DMS53 (cell line): ENCODE results near the gene SOX6.
A peak's percentile ranks its signal among the peaks of the same experiment; 100 is the strongest.

Experiments used
- DNase-seq: peaks from one replicate; lab custom pipeline; 2025; lab: John Stamatoyannopoulos, UW

The SOX6 gene

DNA sequence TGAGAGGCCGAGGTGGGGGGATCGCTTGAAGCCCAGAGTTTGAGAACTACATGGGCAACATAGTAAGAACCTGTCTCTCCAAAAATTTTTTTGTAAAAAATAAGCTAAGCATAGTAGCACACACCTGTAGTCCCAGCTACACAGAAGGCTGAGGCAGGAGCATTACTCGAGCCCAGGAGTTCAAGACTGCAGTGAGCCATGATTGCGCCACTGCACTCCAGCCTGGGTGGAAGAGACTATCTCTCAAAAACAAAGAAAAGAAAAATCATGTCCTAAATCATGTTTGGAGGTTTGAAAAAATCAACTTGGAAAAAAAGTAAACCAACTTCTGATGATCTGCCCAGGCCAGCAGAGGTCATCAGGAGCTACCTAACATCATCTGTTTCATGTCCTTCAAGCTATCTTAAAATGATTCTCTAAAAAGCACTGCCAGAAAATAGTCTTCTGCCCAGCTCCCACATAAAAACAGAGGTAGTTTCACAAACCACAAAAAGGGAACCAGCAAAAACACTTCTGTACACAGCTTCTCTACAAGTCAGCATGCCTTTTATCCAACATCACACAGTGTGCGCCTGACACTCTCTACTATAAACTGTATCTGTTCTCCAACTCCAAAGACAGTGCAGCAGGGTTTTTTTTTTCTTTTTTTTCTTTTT is 165.0 kb downstream of the SOX6 start:
- peak; percentile 44 for DNase-seq

DNA sequence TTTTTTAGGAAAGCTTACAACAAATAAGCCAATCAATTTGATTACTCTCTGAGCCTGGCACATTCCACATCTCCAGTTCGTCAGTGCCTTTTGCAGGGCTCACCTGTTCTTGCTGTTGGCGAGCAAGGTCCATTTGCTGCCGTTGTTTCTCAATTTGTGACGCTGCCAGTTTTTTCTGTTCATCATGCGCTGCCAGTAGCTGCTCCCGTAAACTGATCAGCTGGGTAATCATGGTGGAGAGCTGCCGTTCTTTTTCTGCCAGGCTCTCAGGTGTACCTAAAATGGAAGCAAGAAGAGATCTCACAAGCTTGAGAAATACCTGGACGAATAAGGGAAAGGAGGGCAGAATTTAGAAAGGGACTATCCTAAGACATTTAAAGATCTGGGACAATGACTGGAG is 169.7 kb downstream of the SOX6 start:
- DNase-seq = no peak

DNA sequence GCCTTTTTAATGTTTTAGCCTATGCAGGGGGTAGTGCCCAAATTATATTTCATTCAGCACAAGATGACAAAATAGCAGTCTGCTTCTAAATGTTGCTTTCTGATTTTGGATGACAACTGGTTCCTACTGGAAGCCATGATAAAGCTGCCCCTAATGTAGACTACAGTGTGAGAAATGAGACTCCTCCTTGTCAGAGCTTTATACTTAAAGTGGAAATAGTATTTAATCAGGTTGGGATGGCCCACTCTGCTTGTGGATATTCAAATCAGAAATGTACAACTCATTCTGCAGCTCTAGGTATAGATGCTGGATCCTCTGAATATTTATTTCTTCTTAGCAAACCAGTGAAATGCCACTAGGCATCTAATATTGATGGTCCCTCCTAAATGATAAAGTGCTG is 171.3 kb downstream of the SOX6 start:
- DNase-seq = no peak

DNA sequence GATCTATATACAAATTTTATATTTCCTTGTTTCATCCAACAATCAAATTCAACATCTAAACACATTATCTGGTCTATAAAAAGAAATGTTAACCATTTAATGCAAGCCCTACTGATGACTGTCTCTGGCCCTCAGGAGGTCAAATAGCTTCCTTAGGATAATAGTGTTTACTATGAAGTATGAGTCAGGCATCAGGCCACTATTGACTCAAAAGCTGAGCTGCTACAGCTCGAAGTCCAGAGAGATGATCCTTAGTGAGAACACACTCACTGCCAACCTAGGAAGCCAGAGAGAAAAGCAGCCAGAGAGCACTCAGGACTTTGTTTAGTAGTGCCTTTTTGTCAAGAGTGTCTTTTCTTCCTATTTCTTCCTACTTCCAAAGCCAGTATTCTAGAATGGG is 171.8 kb downstream of the SOX6 start:
- DNase-seq = peak; percentile 92

DNA sequence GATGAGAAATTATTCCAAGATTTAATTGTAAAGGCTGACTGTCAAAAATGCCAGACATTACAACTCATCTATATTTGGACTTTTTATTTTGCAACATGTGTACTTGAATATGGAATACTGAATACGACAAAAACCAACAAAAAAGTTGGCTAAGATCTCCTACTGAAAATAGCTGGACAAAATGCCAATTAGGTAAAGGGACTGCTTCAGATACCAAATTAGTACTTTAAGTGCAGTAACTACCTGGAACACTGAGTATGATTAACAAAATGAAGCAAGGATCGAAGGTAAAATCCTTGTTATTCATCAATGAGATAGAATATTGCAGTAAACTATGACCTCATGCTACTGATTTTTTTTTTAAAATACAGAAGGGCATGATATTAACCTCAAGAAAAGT is 173.8 kb downstream of the SOX6 start:
- no peak for DNase-seq

DNA sequence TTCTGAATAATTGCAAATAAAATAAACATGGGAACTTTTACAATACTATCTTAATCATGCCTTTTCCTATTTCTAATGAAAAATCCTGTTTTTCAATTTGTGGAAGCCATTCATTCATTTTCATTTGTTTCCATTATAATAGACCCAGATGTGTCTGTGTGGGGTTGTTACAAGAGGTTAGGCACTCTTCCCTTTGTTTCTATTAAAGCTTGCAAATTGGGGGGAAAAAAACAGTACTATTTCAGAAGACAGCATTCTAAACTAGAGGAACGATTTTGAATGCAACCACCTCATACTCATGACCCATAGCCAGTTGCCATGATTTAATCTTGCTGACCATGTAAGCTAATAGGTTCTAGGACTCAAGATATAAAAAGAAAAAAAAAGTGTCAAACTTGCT is 175.5 kb downstream of the SOX6 start:
- DNase-seq = no peak

DNA sequence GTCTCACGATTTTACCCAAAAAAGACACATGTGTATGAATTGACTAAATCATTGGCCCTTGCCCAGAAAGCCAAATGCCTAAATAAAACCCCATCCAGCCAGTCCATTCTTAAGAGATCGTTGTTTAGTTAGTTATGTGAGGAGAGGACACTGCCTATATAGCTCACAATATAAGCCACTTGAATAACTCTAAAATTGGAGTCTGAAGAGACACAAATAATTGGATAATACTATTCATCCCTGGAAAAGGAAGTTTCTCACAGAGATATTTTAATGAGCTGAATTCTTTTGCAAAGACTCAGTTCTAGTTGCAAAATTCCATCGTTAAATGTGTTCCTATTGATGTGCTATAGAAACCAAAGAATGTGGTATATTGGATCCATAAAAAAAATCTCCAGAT is 176.7 kb downstream of the SOX6 start:
- DNase-seq = no peak

DNA sequence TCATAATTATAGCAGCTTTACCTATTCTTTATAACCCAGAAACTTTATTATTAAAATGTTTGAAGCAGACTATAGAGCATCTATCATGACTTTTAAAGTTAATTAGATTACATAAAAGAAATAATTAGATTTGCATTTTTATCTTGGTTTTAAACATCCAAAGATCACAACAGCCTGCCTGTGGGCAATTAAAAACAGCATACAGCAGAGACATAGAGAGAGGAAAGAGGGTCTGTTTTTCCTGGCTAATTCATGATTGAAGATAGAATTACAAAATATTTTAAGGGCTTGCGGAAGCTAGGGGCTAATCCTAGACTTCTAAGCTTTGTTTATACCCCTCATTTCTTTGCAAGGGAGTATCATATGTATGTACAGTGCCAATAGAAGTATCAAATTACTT is 178.1 kb downstream of the SOX6 start:
- DNase-seq = no peak

DNA sequence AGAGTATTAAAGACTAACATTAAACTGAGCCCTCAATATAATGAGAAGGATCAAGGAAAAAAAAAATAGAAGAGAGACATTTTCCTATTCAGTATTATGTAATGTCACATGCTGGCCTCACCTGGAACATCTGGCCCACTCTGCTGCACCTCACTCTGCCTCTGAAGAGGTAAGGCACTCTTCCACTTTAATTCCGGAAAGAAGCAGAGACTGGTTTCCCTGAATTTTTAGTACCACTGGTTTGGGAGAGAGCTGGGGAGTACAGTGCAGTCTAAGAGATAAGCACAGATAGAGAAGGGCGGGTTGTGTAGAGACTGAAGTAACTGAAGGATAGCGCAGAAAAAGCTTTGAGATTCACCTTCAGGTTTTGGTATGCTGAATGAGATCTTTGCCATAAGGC is 178.7 kb downstream of the SOX6 start:
- DNase-seq = no peak

DNA sequence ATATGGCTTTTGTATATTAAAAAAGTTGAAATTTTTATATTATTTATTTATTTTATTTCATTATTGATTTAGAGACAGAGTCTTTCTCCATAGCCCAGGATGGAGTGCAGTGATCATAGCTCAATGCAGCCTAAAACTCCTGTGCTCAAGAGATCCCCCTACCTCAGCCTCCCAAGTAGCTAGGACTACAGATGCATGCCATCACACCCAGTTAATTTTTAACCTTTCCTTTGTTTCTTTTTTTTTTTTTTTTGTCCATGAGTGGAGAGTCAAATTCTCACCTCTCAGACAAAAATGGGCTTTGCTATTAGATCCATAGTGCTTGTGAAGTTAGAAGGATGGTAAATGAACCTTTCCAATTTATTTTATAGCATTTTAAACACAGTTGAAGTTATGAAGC is 182.5 kb downstream of the SOX6 start:
- peak; percentile 52 for DNase-seq

DNA sequence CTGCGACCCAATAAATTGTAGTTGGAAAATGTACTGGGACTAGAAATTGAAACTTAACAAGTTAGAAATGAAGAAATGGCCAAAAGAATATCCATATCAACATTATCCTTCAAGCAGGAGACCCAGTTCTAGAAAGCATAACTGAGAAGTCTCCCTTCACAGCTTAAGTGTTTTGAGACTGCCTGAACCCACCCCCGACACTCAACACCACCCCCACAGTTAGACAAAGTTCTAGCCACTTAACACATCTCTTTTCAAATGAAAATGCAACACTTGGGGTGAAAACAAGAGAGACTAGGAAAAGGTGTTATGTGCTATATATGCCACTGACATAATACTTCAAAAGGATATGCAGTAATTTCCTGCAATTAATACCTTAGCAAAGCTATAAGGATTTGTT is 184.5 kb downstream of the SOX6 start:
- no peak for DNase-seq

DNA sequence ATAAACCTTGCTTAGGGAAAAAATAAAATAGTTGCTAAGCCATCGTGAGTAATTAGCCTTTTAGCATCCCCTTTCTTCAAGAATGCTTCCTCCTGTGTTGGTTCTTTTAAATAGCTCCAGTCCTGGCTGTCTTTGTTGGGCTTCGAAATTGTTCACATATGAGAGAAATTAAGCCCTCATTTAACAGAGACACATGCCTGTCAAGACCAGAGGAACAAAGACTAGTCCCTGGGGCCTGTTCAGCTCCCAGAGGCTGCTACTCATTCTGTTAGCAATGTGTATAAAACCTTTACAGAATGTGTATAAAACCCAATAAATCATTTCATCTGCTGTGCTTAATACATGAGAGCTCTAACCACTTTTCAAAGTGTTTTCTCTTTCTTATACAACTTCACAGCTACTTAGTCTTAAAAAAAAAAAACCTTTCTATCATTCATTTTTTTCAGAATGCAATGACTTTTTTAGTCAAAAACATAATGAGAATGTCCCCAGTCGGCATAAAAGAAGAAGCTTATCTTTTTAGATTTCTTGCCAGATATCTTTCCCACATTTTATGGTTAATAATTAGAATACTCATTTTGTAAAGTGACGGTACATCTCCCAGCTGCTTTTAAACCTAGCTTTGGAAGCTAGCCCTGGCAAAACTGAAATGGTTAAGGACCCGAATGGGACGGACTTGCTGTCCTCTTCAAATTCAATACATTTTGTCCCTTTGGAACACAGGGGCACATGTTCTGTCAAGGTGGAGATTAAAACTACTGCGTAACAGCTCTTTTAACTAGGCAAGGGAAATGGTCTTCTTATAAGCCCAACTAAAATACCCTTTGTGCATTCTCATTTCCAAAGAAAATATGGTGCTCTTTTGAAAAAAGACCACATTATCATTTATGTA is 186.1 kb downstream of the SOX6 start:
- DNase-seq = no peak

DNA sequence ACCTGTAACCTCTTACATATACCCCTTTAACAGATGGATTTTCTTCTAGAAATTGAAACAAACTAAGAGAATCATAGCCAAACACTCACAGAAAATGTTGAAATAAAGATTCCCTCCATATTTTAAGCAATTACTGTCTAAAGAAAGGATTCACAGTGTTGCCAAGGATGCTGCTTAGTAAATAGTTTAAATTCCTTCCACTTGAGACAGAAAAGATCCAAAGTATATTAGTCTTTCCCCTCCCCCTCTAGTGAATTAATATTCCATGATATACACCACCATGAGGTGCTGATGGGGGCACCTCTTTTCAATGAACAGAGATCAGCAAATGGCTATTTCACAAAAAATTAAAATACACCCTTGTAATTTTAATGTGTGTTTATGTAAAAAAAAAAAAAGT is 186.8 kb downstream of the SOX6 start:
- no peak for DNase-seq

DNA sequence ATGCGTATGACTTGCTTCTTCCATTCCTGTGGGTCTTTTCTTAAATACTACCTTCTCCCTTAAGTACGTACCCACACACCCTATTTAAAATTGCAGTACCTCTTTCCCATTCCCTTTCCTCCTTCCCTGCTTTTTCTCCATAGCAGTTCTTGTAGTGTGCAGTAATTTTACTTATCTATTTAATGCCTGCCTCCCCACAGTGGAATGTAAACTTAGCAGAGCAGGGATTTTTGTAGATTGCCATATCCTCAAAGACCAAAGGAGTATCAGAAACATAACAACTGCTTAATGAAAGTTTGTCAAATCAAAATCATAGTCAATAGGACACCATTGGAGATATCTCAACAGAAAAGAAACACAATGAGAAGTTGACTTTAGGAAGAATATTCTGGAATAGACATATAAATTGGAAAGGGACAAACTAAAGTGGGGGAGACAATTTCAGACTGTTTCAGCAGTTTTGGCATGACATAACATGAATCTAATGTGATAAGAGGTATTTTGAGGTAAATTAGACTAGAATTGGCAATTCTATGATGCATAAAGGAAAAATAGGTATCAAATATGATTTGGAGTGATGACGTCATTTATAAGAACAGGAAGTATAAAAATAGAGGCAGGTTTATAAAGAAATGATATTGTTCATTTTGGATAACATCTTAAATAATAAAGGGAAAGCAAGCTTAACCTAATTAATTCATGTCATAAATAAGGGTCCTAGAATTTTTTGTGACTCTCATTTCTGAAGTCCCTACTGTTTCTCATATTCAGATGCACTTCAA is 188.4 kb downstream of the SOX6 start:
- DNase-seq = no peak

DNA sequence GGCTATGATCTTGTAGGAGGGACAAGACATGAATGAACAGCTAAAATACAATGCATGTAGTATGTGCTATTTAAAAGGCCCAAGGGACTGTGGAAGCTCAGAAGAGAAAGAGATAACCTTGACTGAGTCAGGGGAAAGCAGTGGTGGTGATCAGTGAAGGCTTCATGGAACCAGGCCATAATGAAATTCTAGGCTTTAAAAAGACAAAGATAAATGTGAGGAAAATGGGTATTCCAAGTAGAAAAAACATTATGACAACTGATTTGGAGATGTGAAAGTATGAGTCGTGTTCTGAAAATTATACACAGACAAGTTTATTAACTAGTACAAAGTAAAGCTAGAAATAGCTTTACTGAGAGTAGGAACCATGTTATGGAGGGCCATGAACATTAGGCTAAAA is 189.8 kb downstream of the SOX6 start:
- no peak for DNase-seq

DNA sequence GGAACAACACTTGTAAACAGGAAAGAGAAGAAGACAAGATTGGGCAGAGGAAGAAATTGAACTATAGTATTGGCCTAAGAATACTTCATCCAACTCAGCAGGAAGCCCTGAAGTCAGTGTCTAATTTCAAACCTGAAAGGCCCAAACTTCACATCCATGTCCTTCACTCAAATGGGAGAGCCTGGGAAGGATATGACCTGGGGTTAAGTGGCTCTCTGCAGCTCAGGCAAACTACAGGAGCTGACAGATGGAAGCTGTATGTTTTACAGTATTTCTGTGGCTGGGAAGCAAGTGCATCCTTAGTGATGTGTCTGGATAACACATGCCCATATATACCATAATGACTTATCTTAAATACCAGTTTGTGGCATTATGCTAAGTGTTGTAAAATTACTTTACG is 196.2 kb downstream of the SOX6 start:
- DNase-seq = peak; percentile 27

DNA sequence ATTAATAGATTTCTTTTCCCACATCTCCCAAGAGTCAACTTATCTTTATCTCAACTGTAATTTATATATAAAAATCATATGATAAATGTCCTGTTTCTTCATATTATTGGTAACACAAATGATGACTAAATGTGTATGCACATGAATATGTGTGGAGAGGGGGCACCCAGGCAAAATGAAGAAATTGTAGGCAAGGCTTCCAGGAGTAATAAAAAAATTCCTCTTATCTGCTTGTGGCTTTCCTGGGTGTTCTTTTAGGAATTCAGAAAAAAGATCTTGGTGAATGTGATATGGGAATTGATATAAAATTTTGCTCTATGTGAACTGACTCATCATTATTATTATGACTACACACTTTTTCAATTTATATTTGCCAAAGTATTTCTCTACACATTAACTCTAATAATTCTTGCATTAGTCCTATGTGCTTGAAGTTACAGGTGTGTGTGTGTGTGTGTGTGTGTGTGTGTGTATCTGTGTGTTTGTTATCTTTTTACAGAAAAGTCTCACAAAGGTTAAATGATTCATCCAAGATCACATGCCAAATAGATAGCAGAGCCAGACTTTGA is 197.8 kb downstream of the SOX6 start:
- DNase-seq = no peak

DNA sequence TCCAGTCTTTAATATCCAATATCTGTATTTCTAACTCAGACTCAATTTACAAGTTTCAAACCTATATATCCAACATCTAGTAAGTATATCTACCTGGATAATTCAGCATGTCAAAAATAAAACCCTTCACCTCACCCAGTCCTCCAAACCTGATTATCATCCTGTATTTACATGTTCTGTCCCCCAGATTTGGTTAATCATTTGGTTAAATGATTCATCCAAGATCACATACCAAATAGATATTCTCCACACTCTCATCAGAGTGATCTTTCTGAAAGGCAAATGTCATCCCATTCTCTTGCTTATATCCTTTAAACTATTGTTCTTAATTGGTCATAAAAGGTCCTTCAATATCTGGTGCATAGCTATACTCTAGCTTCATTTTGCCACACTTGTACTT is 199.0 kb downstream of the SOX6 start:
- DNase-seq = no peak

DNA sequence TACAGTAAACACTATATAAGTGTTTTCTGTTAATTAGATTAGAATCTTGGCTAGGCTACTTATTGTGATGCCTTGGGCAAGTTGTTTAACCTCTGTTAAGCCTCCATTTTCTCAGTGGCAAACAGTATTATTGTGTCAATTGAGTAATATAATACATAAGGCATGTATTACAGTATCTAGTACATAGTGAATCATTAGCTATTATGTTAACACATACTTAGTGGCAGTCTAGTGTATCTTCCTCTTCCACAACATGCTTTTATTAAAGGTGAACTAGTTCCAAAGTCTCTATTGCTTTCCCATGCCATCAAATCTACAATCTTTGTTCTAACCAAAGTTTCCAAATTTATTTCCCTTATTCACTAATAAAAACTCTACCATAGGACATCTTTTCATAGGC is 200.9 kb downstream of the SOX6 start:
- peak; percentile 65 for DNase-seq

DNA sequence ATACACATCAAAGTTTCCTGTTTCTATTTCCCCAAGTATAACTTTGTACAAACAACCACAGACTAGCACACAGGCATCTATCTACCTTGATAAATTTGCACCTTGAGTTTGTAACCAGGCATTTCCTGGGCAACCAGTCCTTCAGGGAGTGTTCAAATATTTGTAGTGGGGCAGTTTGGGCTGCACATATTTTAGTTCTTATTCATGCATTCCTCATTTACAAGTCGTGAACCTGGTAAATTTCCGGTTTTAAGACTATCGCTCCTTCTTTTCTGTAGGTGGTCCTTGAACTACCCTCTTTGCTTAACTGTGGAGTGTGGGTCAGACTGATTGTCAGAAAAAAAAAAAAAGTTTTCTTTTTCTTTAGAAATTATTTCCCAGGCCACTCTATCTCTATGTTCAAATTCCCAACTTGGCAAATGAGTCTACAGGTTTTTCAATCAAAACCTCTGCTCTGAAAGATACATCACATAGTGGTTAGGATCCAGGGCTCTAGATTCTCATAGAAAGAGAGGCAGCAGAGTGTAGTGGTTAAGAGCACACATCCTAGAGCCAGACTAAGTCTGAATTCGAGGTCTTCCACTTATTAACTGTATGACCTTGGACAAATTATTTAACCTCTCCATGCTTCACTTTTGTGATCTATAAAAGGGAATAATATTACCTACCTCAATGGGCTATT is 201.5 kb downstream of the SOX6 start:
- DNase-seq = peak; percentile 82

DNA sequence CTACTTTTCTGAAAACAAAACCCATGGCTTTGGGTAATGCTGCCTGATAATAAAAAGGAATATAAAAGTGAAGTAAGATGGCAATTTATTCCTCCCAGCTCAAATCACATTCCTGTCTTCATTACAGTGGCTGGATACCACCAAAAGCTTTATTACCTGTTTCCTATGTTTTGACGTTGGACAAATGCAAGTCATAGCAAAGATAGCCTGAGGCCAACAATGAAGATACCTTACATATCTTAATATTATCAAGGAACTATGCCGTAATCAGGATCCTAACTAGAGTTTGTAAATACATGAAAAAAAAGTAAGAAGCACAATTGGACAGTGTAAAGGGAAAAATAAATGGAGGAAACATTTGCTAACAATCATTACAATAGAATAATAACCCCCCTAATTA is 202.4 kb downstream of the SOX6 start:
- no peak for DNase-seq

DNA sequence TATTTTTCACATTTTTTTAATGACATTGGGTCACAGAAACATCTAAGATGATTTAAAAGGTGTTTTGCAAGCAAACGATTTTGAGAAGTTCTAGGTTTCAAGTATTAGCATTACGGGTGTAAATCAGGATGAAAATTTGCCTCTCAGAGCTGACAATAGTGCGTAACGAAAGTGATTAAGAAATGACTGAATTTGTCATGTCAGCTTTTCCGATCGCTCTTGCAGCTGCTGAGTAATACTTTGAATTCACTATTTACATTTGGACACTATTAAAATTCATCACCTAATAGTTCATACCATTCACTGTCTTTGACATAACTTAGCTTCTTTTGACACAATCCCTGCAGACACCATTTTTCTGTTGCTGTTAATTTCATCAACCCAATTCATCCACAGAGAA is 205.2 kb downstream of the SOX6 start:
- no peak for DNase-seq
